ENCODE data around the gene ACTR1A. TPM values are rescaled to one million over a fixed set of nuclear protein-coding genes. Genes with fewer than 3 reads are reported as not detected.

Gene ACTR1A
- total and polyA plus RNA-seq, 7 donors, result 48.6 to 146 (median 124) TPM

GRCh38 chr10:102545997-102546396, 43.5 kb upstream of the ACTR1A start:
- Histone ChIP-seq H3K4me3 (no peak overlapping the region), H3K36me3 (peaks cover 0 to 14% (median under 1%) of the 10 kb centered on the region in 4 donors), H3K4me1 (peaks cover 0 to 14% (median 9%) of the 10 kb centered on the region in 4 donors), H3K27me3 (no peaks in the 10 kb centered on the region), H3K9me3 (no peaks in the 10 kb centered on the region), H3K27ac (no peak overlapping the region)
- intact Hi-C loops (cut with DNase I), result no loop called here
- TF ChIP-seq POLR2A (IDR thresholded peaks at IDR 0.05) (no peak), EP300 (IDR thresholded peaks at IDR 0.05) (no peak), POLR2AphosphoS5 (IDR thresholded peaks at IDR 0.05) (no peak)
- TF ChIP-seq, protein P1, sequence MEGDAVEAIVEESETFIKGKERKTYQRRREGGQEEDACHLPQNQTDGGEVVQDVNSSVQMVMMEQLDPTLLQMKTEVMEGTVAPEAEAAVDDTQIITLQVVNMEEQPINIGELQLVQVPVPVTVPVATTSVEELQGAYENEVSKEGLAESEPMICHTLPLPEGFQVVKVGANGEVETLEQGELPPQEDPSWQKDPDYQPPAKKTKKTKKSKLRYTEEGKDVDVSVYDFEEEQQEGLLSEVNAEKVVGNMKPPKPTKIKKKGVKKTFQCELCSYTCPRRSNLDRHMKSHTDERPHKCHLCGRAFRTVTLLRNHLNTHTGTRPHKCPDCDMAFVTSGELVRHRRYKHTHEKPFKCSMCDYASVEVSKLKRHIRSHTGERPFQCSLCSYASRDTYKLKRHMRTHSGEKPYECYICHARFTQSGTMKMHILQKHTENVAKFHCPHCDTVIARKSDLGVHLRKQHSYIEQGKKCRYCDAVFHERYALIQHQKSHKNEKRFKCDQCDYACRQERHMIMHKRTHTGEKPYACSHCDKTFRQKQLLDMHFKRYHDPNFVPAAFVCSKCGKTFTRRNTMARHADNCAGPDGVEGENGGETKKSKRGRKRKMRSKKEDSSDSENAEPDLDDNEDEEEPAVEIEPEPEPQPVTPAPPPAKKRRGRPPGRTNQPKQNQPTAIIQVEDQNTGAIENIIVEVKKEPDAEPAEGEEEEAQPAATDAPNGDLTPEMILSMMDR (IDR thresholded peaks at IDR 0.05), result no peak
- WGBS, 2 donors, result 57 to 69% methylated on average over 2 of the region's 2 CpGs
- no peak for DNase-seq

- TF ChIP-seq POLR2A (IDR thresholded peaks at IDR 0.05) (no peak), EP300 (IDR thresholded peaks at IDR 0.05) (no peak), POLR2AphosphoS5 (IDR thresholded peaks at IDR 0.05) (no peak)
- TF ChIP-seq, protein P1 (IDR thresholded peaks at IDR 0.05), result no peak
- Histone ChIP-seq H3K27me3 (no peaks in the 10 kb centered on the region), H3K4me1 (peaks cover 0 to 14% (median 9%) of the 10 kb centered on the region in 4 donors), H3K4me3 (no peak overlapping the region), H3K9me3 (no peaks in the 10 kb centered on the region), H3K36me3 (peaks cover 0 to 7% (median 0%) of the 10 kb centered on the region in 4 donors), H3K27ac (no peak overlapping the region)
- DNase-seq, result no peak
- WGBS, 2 donors, result 89 to 90% methylated on average over 7 of the region's 7 CpGs
- intact Hi-C loops (cut with DNase I), result no loop called here
Observed at GRCh38 chr10:102545265-102545871, 42.9 kb upstream of the ACTR1A start.

- TF ChIP-seq POLR2AphosphoS5 (IDR thresholded peaks at IDR 0.05) (no peak), EP300 (IDR thresholded peaks at IDR 0.05) (no peak), POLR2A (IDR thresholded peaks at IDR 0.05) (no peak)
- TF ChIP-seq, protein P1 (IDR thresholded peaks at IDR 0.05), result no peak
- no peaks in the 10 kb centered on the region for H3K27me3 ChIP-seq
- H3K27ac ChIP-seq, result no peak overlapping the region
- H3K9me3 ChIP-seq, result no peaks in the 10 kb centered on the region
- WGBS, 2 donors, result 78 to 84% methylated on average over 8 of the region's 8 CpGs
- no peak overlapping the region for H3K4me3 ChIP-seq
- no peak for DNase-seq
- H3K4me1 ChIP-seq, result peaks cover 0 to 14% (median 9%) of the 10 kb centered on the region in 4 donors
- intact Hi-C loops (cut with DNase I), result no loop called here
- H3K36me3 ChIP-seq, result no peaks in the 10 kb centered on the region
Observed at GRCh38 chr10:102542800-102543418, 40.4 kb upstream of the ACTR1A start.

DNA sequence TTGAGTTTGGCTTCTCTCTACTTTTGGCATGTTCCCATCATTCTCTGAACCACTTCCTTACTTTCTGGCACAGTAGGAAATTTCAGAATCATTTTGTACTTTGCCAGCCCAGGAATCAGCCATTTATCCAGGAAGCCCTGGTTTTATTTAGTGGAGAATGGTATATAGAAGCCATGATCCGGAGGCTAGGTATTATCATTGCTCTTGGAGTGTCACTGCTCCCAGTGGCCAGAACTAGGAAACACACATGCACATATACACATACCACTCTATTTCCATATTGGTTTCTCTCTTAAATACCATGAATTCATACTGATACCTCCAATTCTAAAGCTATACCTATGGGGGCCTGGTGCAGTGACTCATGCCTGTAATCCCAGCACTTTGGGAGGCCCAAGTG, 37.5 kb upstream of the ACTR1A start:
- intact Hi-C loops (cut with DNase I), result no loop called here
- Histone ChIP-seq H3K4me3 (no peak overlapping the region), H3K36me3 (no peaks in the 10 kb centered on the region), H3K27ac (no peak overlapping the region), H3K27me3 (no peaks in the 10 kb centered on the region), H3K4me1 (no peaks in the 10 kb centered on the region), H3K9me3 (no peaks in the 10 kb centered on the region)
- TF ChIP-seq, protein P1 (IDR thresholded peaks at IDR 0.05), result peak in 1 of 4 experiments; percentile 9
- no peak for TF ChIP-seq POLR2AphosphoS5 (IDR thresholded peaks at IDR 0.05)
- no peak for DNase-seq
- WGBS, 2 donors, result 83 to 95% methylated on average over 1 of the region's 1 CpG
